Skeletal muscle satellite cell (primary cell): ENCODE measurements around the gene LRIG1.
A peak's percentile ranks its signal among the peaks of the same experiment; 100 is the strongest.
"Not testable (repeated sequence)": the region's sequence is repeated elsewhere in the genome, so short reads cannot be mapped to it uniquely, and the experiment has no call there.

Source experiments
- H3K27me3 ChIP-seq: 2 replicates; pipeline ENCODE4 v1.7.0; 2013; ENCODE audit warnings: low read length; ENCODE audit not compliant: control insufficient read depth, insufficient read depth
- H3K36me3 ChIP-seq: 2 replicates; pipeline ENCODE4 v1.7.0; 2013; ENCODE audit warnings: mild to moderate bottlenecking, control low read depth, low read length; ENCODE audit not compliant: insufficient read depth
- H3K4me1 ChIP-seq: 2 replicates; pipeline ENCODE4 v1.7.0; 2013; ENCODE audit warnings: low read length; ENCODE audit not compliant: control insufficient read depth, insufficient read depth
- H3K4me2 ChIP-seq: 2 replicates; pipeline ENCODE4 v1.7.0; 2013; ENCODE audit warnings: mild to moderate bottlenecking, low read length
- H3K4me3 ChIP-seq: 2 replicates; pipeline ENCODE4 v1.7.0; 2013; ENCODE audit warnings: low read length
- H3K9ac ChIP-seq: 2 replicates; pipeline ENCODE4 v1.7.0; 2013; ENCODE audit warnings: mild to moderate bottlenecking, low read depth, low read length, moderate library complexity
- H3K9me3 ChIP-seq: replicated peaks from 2 replicates; pipeline ENCODE4 v1.7.0; 2013; ENCODE audit warnings: mild to moderate bottlenecking, control low read depth, low read length

LRIG1 gene

GRCh38 chr3:66421893-66422292, 78.9 kb downstream of the LRIG1 start:
- H3K4me1 ChIP-seq: peaks cover 10% of the 10 kb centered on the region
- not testable (repeated sequence) for H3K36me3 ChIP-seq, H3K9me3 ChIP-seq

GRCh38 chr3:66421144-66421543, 79.7 kb downstream of the LRIG1 start:
- not testable (repeated sequence) for H3K9ac ChIP-seq, H3K36me3 ChIP-seq, H3K4me3 ChIP-seq, H3K9me3 ChIP-seq, H3K27me3 ChIP-seq, H3K4me2 ChIP-seq
- peaks cover 10% of the 10 kb centered on the region for H3K4me1 ChIP-seq

More at GRCh38 chr3:66421893-66422292, 78.9 kb downstream of the LRIG1 start:
- not testable (repeated sequence) for H3K4me2 ChIP-seq, H3K4me3 ChIP-seq, H3K27me3 ChIP-seq, H3K9ac ChIP-seq

- no peaks in the 10 kb centered on the region for H3K9me3 ChIP-seq
Measured at GRCh38 chr3:66419036-66419435, 81.8 kb downstream of the LRIG1 start.

GRCh38 chr3:66418475-66418931, 82.3 kb downstream of the LRIG1 start:
- no peaks in the 10 kb centered on the region for H3K9me3 ChIP-seq
- no peak overlapping the region for H3K9ac ChIP-seq
- H3K27me3 ChIP-seq: no peaks in the 10 kb centered on the region
- no peaks in the 10 kb centered on the region for H3K36me3 ChIP-seq
- no peak overlapping the region for H3K4me2 ChIP-seq
- peaks cover 8% of the 10 kb centered on the region for H3K4me1 ChIP-seq
- no peak overlapping the region for H3K4me3 ChIP-seq

More at GRCh38 chr3:66419036-66419435, 81.8 kb downstream of the LRIG1 start:
- Histone ChIP-seq H3K27me3 (no peaks in the 10 kb centered on the region), H3K36me3 (no peaks in the 10 kb centered on the region), H3K4me1 (peaks cover 7% of the 10 kb centered on the region), H3K9ac (no peak overlapping the region), H3K4me3 (no peak overlapping the region), H3K4me2 (no peak overlapping the region)

- no peaks in the 10 kb centered on the region for H3K9me3 ChIP-seq
Measured at GRCh38 chr3:66416556-66417304, 84.1 kb downstream of the LRIG1 start.

GRCh38 chr3:66415867-66416428, 84.9 kb downstream of the LRIG1 start:
- Histone ChIP-seq H3K9me3 (no peaks in the 10 kb centered on the region), H3K36me3 (no peaks in the 10 kb centered on the region), H3K4me3 (no peak overlapping the region), H3K4me1 (peaks cover 18% of the 10 kb centered on the region), H3K4me2 (no peak overlapping the region), H3K9ac (no peak overlapping the region), H3K27me3 (no peaks in the 10 kb centered on the region)

More at GRCh38 chr3:66416556-66417304, 84.1 kb downstream of the LRIG1 start:
- no peak overlapping the region for H3K4me2 ChIP-seq
- no peaks in the 10 kb centered on the region for H3K36me3 ChIP-seq
- H3K27me3 ChIP-seq: no peaks in the 10 kb centered on the region
- H3K9ac ChIP-seq: no peak overlapping the region
- H3K4me1 ChIP-seq: peaks cover 18% of the 10 kb centered on the region
- H3K4me3 ChIP-seq: no peak overlapping the region

- H3K9ac ChIP-seq: no peak overlapping the region
- no peaks in the 10 kb centered on the region for H3K27me3 ChIP-seq
- peaks cover 18% of the 10 kb centered on the region for H3K4me1 ChIP-seq
- H3K4me2 ChIP-seq: no peak overlapping the region
- no peak overlapping the region for H3K4me3 ChIP-seq
- no peaks in the 10 kb centered on the region for H3K36me3 ChIP-seq
- no peaks in the 10 kb centered on the region for H3K9me3 ChIP-seq
Measured at GRCh38 chr3:66414846-66415245, 86.0 kb downstream of the LRIG1 start.

- Histone ChIP-seq H3K4me1 (peaks cover 14% of the 10 kb centered on the region), H3K4me3 (no peak overlapping the region), H3K36me3 (no peaks in the 10 kb centered on the region), H3K9ac (peak overlapping the region; percentile 13), H3K27me3 (no peaks in the 10 kb centered on the region), H3K9me3 (no peaks in the 10 kb centered on the region), H3K4me2 (peak overlapping the region; percentile 26)
Measured at GRCh38 chr3:66413151-66413751, 87.6 kb downstream of the LRIG1 start.

GRCh38 chr3:66411961-66412887, 88.6 kb downstream of the LRIG1 start:
- no peaks in the 10 kb centered on the region for H3K36me3 ChIP-seq
- no peaks in the 10 kb centered on the region for H3K9me3 ChIP-seq
- no peak overlapping the region for H3K9ac ChIP-seq
- no peak overlapping the region for H3K4me2 ChIP-seq
- H3K4me3 ChIP-seq: no peak overlapping the region
- peaks cover 14% of the 10 kb centered on the region for H3K4me1 ChIP-seq
- H3K27me3 ChIP-seq: no peaks in the 10 kb centered on the region

- Histone ChIP-seq H3K4me3 (no peak overlapping the region), H3K36me3 (no peaks in the 10 kb centered on the region), H3K27me3 (no peaks in the 10 kb centered on the region), H3K4me1 (peaks cover 14% of the 10 kb centered on the region), H3K9ac (no peak overlapping the region), H3K4me2 (no peak overlapping the region), H3K9me3 (no peaks in the 10 kb centered on the region)
Measured at GRCh38 chr3:66411474-66411873, 89.3 kb downstream of the LRIG1 start.

GRCh38 chr3:66410976-66411375, 89.8 kb downstream of the LRIG1 start:
- Histone ChIP-seq H3K9ac (no peak overlapping the region), H3K9me3 (no peaks in the 10 kb centered on the region), H3K4me2 (no peak overlapping the region), H3K4me1 (peaks cover 17% of the 10 kb centered on the region), H3K36me3 (no peaks in the 10 kb centered on the region), H3K27me3 (no peaks in the 10 kb centered on the region), H3K4me3 (no peak overlapping the region)
